ENCODE measurements around the gene ERICH3.

DNA sequence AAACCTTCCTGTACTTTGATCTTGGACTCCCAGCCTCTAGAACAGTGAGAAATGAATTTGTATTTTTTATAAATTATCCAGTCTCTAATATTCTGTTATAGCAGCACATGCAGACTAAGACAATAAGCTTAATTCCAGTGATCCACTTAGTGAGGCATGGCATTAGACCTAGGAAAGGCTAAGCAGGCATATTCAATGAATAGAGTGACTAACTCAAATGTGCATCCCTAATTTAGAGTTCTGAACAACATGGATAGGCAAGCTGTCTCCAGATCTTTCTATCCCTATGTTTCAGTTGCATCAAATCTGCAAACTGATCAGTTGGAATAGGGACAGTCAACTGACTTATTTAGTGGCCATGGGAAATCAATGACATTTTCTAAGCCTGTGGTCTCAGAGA, 4.3 kb upstream of the ERICH3 start:
- TF ChIP-seq POLR2A (IDR thresholded peaks at IDR 0.05; ENCODE audit: low read depth, low read length) (no peak), TAF1 (IDR thresholded peaks at IDR 0.05; ENCODE audit: borderline replicate concordance, low read depth, low read length) (no peak), POLR2AphosphoS5 (IDR thresholded peaks at IDR 0.05; ENCODE audit: low read depth, low read length) (no peak)

Data from GM12892 (cell line).